Measurements from ENCODE around the gene ARHGAP40.
"Not testable (repeated sequence)": the region's sequence is repeated elsewhere in the genome, so short reads cannot be mapped to it uniquely, and the experiment has no call there.

The ARHGAP40 gene

DNA sequence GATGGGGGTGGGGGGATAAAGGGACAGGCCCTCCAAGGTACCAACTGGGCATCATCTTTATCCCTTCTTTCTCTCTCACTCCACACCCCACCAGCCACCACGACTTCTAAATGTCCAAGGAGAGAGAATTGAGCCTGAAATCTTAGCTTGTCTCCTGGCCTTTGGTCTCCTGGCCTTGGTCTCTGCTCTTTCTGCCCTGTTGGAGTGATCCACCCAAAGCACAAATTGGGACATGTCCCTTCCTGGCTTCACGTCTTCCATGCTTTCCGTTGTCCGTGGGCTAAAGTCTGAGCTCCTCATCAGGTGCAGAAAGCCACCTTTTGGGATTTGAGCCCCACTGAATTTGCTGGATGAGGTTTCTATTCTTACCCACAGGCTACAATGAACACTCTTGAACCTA, 12.3 kb upstream of the ARHGAP40 start:
- no peak for DNase-seq

GRCh38 chr20:38589967-38590675, 11.5 kb upstream of the ARHGAP40 start:
- no peak for DNase-seq

GRCh38 chr20:38590676-38591473, 10.7 kb upstream of the ARHGAP40 start:
- DNase-seq: no peak

DNA sequence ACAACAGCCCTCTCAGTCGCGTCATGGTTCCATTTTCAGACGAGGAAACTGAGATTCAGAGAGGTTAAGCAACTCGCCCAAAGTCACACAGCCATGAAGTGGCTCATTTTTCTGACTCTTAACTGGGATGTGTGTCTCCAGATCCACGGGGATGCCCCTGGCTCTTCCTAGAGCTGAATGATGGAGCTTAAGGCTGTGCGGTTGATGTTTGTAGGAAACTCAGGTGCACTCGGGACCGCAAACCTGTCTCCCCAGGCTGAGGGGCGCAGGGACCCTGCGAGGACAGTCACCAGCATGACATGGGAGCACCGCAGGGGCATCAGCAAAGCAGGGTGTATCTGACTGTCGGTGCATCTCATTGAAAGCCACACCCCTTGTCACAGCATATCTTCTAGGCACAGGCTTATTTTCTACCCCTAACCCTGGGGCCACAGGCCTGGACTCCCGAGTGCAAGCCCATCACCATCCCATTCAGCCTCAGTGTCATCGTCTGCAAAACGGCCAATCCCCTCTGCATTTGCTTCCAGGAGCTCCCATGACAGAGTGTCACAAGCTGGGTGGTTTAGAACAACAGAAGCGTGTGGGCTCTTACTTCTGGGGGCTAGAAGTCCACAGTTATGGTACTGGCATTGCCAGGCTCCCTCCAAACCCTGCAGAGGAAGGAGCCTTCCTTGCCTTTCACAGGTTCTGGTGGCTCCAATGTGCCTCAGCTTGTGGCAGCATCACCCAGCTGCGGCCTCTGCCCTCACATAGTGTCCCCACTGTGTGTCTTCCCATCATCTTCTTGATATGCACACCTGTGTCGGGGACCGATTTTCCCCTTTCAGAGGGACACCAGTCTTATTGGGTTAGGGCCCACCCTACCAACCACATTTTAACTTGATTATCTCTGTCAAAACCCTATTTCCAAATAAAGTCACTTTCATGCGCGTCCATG, 9.9 kb upstream of the ARHGAP40 start:
- no peak for DNase-seq

DNA sequence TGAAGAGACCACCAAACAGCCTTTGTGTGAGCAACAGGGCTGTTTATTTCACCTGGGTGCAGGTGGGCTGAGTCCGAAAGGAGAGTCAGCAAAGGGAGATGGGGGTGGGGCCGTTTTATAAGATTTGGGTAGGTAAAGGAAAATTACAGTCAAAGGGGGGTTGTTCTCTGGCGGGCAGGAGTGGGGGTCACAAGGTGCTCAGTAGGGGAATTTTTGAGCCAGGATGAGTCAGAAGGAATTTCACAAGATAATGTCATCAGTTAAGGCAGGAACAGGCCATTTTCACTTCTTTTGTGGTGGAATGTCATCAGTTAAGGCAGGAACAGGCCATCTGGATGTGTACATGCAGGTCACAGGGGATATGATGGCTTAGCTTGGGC, 9.2 kb upstream of the ARHGAP40 start:
- DNase-seq: not testable (repeated sequence)

DNA sequence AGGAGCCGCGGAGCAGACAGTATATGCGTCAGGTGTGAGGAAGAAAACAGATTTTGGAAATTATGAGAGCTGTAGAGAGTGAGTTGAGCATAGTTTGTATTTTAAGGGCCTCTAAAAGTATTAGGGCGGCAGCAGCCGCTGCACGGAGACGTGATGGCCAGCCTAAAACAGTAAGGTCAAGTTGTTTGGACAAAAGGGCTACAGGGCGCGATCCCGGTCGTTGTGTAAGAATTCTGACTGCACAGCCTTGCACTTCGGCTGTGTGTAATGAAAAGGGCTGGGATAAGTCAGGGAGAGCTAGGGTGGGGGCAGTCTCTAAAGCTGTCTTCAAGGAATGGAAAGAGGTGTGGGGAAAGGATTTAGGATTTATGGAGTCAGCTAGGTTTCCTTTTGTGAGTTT, 7.3 kb upstream of the ARHGAP40 start:
- DNase-seq: not testable (repeated sequence)

DNA sequence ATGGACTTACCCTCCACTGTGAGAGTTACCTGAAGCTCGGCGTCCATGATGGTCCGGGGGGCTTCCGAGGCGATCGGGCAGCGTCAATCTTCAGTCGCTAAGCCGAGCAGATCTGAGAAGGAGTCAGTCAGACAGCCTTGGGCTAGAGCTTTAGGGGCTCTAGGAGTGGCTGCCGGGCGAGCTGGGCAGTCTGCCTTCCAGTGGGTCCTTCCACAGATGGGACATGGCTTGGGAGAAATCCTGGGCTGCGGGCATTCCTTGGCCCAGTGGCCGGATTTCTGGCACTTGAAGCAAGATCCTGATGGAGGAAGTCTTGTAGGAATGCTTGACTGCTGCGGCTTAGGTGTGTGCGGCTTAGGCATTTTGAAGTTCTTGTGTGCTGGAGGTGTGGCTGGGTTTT, 5.7 kb upstream of the ARHGAP40 start:
- DNase-seq: not testable (repeated sequence)

DNA sequence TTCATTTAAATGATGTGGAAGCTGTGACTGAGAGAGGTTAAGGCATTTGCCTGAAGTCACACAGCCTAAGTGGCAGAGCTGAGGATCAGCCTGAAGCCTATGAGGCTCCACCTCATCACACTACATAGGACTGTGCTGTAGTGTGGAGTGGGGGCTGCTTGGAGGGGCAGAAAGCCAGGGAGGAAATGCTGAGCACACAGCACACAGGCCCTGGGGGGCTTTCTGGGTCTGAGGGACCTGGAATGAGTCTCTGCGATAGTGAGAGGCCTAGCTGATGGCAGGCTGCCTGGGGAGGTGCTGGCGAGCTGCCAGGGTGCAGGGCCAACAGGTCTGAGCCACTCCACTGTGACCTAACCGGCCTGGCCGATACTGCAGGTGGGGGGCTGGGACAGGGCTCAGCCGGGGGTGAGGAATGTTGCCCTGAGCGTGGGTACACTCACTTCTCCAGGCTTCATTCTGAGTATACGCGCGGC, 2.2 kb upstream of the ARHGAP40 start:
- no peak for DNase-seq

- DNase-seq: no peak
Measured at GRCh38 chr20:38600057-38600456, 1.6 kb upstream of the ARHGAP40 start.

GRCh38 chr20:38602185-38602581, 574 bp downstream of the ARHGAP40 start:
- no peak for DNase-seq

DNA sequence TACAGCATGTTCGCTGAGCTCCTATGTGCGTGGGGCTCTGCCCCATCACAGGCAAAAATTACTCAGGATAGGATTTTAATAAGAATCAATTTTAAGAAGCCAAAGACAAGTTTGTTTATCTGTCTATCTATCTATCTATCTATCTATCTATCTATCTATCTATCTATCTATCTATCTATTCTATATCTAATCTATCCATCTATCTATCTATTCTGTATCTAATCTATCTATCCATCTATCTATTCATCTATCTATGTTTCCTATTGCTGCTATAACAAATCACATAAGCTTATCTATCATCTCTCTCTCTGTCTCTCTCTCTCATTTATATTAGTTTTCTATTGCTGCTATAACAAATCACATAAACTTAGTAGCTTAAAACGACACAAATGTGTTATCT, 1.7 kb downstream of the ARHGAP40 start:
- no peak for DNase-seq

DNA sequence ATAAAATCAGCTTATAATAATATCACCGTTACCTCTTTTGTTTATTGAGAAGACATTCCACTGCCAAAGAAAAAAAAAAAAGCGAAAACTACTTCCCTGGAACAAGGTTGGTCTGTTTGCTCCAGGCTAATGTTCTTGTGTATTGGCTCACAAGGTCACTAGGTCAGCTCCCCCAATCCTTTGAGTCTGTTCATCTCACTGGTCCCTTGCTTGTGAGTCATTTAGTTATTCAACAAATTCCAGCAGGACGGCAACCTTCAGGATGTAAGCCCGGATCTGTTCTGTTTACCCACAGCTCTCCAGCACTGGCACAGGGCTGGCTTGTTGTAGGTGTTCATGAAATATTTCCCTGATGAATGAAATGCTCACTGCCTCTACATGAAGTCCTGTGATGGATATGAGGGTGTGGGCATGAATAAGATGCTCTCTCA, 3.3 kb downstream of the ARHGAP40 start:
- no peak for DNase-seq

- DNase-seq: no peak
Measured at GRCh38 chr20:38607351-38607750, 5.7 kb downstream of the ARHGAP40 start.

GRCh38 chr20:38608188-38608587, 6.6 kb downstream of the ARHGAP40 start:
- DNase-seq: no peak

DNA sequence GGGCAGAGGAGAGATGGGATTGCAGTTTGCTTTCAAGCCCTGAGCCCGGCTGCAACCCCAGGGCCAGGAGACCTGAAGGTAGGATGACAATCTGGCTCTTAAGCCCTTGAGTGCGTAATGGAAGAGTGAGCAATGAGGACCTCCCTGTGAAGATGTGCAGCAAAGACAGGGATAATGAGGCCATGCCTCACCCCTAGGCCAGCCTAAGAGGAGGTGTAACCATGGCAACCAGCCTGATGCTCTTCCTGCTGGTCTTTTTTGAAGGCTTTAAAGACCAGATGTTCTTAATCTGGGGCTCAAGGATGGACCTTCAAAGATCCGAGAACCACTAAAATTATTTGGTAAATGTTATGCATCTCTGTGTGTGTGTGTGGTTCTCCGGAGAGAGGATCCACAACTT, 8.2 kb downstream of the ARHGAP40 start:
- no peak for DNase-seq

DNA sequence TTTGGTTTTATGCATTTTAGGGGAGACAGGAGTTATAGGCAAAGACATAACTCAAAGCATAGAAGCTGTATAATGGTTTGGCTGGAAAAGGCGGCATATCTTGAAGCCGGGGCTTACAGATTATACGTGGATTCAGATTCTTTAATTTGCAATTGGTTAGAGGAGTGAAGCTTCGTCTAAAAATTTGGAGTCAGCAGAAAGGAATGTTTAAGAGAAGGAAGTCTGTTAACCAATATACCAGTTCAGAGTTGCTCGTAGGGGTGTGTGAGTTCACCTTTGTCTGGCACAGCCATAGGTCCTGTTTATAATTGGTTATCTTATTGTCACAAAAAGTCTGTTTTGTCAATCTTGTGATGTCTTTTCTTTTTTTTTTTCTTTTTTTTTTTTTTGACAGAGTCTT, 8.9 kb downstream of the ARHGAP40 start:
- DNase-seq: no peak

DNA sequence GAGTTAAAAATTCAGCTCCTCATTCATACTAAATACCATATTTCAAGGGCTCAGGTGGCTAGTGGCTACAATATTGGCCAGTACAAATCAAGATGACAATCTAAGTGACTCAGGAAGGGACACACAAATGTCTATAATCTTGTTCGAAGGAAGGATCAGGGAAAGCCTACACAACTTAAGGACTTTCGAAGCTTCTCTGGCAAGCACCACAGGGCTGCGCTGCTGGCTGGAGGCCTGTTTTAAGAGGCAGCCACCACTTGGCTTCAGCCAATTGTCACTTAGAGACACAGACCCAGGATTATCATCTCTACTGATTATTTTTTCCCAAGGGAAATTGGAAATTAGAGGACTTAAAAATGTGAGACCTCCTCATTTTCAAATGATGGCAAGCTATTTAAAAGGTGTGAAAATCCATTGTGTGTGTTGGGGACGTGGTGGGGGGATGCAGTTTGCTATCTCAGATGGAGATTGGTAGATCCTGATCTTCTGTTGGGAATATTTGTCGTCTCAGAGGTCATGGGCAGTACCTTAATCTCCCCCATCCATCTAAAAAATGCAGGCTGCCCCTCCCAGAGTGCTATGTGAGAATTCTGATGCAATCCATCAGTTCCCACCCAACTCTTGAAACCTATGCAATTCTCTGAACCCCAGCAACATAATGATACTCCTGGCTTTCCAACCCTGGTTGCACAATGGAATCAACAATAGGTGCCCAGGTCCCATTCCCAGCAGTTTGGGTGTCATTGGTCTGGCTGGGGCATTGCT, 11.3 kb downstream of the ARHGAP40 start:
- DNase-seq: no peak

DNA sequence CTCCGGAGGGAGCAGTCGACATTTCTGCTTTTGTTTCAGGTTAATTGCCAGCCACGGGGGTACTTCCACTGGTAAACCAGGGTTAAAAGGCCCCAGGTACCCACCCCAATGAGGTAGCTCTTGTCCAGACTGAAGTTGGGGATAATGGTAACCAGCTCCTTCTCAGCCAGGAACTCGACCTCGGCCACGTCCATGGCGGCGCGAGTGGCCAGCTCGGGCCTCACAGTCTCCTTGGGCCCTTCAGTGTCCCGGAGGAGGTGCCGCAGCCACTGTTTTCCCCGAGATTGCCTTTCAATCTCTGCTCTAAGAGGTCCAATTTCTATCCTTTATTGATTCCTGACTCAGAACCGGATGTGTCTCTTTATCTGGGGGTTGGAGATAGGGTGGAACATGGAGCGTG, 13.7 kb downstream of the ARHGAP40 start:
- DNase-seq: no peak

DNA sequence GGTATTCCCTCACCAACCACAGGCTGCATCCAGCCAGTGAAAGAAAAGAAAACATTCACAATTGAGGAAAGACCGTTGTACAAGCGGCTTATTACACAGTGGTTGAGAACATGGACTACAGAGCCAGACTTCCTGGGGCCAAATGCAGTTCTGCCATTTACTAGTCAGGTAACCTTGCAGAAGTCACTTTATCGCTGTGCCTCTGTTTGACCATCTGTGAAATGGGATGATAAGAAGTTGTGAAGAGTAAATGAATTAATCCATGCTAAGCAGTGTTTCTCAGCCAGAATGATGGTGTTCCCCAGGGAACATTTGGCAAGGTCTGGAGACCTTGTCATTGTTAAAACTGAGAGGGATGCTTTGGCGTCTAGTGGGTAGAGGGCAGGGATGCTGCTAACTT, 14.8 kb downstream of the ARHGAP40 start:
- DNase-seq: no peak

DNA sequence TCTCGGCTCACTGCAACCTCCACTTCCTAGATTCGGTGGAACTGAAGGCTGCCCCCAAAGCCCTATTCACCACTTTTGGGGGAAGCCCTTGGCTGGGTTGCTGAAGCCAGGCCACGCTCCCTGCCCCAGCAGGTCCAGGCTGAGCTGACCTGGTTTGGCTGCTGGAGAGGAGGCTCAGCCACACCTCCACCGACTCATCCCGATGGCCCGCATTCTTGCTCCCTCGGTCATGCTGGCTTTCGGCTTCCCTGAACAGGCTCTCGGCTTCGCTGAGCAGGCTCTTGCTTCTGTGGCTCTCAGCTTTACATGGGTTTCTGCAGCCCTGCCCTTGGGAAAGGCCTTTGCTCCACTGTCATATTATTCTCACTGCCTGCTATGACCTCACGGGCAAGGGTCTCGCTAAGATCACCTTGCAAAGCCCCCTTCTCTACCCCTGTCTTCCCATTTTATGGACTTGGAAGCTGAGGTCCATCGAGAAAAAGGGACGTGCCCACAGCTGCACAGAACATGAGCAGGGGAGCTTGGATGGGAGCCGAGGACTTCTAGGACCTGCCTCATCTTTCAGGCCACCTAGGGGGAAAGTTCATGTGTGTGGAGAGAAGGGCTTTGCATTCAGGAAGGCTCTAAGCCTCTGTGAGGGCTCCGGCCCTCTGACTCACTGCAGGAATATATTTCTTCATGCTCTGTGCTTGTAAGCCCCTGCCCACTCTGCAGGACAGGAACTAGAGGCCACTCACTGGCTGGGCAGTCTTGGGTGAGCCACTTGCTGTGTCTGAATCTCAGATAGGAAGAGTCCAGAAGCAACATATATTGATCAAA, 15.6 kb downstream of the ARHGAP40 start:
- DNase-seq: no peak

DNA sequence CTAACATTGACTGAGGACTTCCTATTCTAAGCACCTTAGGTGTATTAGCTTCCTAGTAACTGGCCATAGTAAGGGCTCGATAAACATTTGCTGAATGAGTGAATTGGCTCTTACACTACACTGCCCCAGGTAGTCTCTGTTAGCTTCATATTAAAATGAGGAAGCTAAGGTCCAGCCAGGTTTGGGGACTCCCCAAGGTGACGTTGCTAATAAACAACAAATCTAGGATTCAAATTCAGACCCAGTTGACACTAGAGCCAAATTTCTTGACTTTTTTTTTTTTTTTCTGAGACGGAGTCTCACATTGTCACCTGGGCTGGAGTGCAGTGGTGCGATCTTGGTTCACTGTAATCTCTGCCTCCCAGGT, 16.2 kb downstream of the ARHGAP40 start:
- DNase-seq: no peak

- DNase-seq: no peak
Measured at GRCh38 chr20:38620441-38620840, 18.8 kb downstream of the ARHGAP40 start.
